Kasumi-1 (cell line): ENCODE measurements around the gene USF3.

Source experiments
- DNase-seq, 2 experiments: peaks; one replicate each; lab custom pipeline; 2025; lab: John Stamatoyannopoulos, UW

The USF3 gene

DNA sequence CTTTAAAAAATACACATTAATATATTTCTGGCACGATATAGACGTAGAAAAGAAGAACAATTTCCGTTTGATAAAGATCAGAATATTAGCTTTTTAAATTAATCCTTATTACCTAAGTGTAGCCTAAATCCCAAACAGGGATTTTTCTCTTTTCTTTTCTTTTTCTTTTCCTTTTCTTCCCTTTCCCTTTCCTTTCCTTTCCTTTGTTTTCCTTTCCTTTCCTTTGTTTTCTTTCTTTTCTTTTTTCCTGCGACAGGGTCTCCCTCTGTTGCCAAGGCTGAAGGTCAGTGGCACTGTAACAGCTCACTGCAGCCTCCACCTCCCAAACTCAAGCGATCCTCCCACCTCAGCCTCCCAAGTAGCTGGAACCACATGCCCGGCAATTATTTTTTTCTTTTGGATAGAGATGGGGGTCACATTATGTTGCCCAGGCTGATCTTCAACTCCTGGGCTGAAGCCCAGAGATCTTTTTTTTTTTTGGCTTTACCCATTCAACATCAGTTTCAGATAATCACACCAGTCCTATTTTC lies 1.8 kb upstream of the USF3 start:
- DNase-seq = no peak

DNA sequence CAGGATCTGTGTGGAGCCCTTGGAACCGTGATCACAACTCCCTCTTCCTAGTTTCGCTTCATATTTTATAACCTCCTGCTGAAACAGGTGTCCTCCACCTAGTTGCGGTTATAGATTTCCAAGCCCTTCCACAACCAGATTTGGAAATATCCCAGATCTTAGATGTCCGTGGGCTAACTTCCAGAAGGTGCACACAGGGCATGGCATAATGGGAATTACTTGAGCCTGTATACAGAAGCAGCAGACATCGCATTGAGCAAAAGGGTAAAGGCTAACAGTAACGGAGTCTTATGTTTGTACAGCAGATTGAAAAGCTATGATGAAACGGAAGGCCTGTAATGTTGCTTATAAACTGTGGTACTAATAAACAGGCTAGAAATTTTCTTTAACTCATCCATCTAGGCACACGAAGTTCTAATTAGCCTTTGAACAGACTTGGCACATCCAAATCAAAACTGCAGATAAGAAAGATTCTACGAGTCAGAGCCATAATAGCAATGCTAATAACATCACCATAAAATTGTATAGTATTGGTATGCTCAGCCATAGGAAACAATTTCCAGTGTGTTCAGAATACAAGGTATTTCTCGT lies 1.2 kb upstream of the USF3 start:
- peak; percentile 18 to 68 for DNase-seq

DNA sequence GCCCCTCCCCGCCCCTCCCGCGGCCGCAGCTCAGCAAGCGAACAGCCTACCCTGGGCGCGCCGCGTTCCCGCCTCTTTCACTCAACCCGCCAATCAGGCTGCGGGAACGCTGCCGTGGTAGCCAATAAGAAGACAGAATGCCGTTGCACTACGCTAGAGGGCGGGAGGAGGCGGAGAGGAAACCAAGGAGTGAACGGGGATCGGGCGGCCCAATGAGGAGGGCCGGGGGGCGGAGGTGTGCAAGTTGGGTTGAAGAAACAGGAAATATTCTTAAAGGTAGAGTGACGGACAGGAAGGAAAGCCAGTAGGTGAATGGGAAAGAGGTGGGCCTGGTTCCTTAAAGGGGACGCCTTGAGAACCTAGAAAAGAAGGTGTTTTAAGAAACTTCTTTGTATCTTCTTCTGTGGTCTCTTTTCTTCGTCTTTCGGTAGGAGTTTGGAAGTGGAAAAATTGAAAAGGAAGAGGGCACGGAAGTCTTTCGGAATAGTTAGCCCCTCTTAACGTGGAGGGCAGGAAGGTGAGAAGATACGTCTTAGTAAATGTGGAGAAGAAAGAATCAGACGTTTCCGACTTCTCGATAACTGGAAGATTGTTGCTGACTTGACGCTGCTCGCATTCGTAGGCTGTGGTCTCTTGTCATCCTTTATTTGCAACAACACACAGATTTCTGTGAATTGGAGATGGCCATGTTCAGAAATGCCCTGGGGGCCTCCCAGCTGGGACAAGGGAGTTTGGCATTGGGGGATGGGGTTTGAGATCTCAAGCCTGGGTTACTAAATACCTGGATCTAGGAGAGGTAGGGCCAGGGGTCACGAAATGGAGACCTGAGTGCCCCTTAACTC lies 437 bp upstream of the USF3 start:
- DNase-seq = peak; percentile 100

- DNase-seq = peak; percentile 34 to 62
Measured at GRCh38 chr3:113695431-113695785, 1.0 kb downstream of the USF3 start.

- DNase-seq = no peak
Measured at GRCh38 chr3:113690482-113690881, 6.0 kb downstream of the USF3 start.

DNA sequence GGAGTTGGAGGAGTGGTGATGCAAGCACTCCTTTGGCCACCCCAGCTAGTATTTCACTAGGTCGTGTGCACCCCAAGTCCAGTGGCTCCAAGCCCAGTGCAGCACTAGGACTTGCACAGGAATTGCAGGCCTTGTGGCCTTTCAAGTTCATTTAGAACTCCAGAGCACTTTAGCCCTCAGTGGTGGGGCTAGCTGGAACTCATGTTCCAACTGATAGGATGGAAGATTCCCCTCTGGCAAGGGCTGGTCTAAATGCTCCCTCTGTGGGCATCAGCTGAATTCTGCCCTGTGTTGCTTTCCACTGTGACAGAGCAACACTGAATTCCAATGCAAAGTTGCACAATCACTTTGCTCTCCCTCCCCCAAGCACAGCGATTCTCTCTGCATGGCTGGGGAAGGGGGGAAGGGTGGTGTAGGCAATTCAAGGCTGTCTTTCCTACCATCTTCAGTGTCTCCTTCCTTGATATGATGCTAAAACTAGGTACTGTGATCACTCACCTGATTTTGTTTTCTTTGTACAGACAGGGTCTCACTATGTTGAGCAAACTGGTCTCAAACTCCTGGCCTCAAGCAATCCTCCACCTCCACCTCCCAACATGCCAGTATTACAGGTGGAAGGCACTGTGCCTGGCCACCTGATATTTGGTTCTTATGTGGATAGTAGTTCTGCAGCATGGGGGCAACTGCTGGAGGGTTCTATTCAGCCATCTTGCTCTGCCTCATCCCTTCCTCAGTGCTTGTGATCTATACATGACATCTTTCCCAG lies 10.3 kb downstream of the USF3 start:
- DNase-seq = peak; percentile 14 to 22

DNA sequence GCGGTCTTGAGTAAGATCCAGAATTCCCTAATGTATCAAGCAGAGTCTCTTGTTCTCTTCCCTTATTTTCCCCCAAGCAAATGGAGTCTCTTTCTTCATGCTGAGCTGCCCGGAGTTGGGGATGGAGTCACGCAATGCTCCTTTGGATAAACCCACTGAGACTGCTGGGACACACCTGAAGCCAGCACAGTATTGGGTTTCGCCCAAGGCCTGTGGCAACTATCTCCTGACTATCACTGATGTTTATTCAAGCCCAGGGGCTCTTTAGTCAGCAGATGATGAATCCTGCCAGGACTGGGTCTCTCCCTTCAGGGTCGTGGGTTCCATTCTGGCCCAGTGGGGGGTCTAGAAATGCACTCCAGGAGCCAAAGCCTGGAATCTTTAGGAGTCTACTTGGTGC lies 11.3 kb downstream of the USF3 start:
- no peak for DNase-seq

- DNase-seq = peak; percentile 32 to 44
Measured at GRCh38 chr3:113684271-113684819, 12.1 kb downstream of the USF3 start.

GRCh38 chr3:113678773-113679172 lies 17.7 kb downstream of the USF3 start:
- no peak for DNase-seq

DNA sequence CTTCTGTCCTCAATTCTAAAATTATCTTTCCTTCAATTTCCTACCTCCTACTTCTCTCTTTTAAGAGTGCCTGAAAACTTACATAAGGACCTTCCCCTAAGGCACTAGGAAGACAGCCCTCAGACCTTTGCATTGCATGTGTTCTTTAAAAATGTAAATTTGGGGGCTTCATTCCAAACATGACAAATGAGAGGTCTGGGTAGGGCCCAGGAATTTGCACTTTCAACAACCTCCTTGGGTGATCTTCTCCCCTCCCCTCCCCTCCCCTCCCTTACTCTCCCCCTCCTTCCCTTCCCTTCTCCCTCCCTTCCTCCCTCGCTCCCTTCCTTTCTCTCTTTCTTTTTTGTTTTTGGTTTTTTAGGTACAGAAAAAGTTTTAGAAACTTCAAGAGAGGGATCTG lies 18.7 kb downstream of the USF3 start:
- no peak for DNase-seq

DNA sequence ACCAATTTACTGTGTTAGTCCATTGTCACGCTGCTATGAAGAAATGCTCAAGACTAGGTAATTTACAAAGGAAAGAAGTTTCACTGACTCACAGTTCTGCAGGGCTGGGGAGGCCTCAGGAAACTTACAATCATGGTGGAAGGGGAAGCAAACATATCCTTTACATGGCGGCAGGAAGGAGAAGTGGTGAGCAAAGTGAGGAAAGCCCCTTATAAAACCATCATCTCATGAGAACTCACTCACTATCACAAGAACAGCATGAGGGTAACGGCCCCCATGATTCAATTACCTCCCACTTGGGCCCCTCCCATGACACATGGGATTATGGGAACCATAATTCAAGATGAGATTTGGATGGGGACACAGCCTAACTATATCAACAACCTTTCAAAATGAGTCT lies 20.2 kb downstream of the USF3 start:
- peak; percentile 22 to 44 for DNase-seq

- DNase-seq = no peak
Measured at GRCh38 chr3:113673593-113673992, 22.8 kb downstream of the USF3 start.

- DNase-seq = peak; percentile 81 to 82
Measured at GRCh38 chr3:113668015-113668414, 28.4 kb downstream of the USF3 start.

DNA sequence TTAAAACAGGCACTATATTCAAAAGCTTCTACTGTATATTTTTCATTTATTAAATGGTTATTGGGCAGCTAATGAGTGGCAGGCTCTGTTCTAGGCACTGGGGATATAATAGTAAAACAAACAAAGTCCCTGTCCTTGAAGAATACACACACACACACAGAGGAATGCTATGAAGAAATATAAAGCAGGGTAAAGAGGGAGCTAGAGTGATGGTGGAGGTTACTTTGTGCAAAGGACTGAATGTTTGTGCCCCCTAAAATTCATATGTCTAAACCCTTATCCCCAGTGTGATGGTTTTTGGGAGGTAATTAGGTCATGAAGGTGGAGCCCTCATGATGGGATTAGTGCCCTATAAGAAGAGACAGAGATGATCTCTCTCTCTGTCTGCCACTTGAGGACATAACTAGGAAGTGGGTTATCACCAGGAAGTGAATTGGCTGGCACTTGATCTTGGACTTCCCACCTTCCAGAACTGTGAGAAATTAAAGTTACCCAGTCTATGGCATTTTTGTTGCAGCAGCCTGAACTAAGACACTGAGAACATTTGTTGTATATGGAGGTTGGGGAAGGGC lies 31.8 kb downstream of the USF3 start:
- DNase-seq = no peak

DNA sequence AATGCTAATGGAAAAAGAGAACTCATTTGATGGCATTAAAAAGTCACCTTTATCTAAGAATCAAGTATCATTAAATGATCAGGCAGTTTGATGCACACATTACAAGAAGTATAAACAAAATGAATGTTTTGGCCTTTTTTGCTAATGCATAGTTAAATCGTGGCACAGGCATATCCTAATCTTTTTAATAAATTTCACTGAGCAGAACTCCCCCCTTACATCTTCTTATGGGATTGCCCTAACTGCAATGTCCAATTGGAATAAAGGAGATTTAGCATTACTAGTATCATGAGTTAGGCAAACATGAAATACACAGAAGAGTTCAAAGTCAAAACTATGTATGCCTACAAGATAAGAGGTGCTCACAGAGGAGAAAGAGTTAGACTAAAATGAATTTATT lies 32.7 kb downstream of the USF3 start:
- no peak for DNase-seq

DNA sequence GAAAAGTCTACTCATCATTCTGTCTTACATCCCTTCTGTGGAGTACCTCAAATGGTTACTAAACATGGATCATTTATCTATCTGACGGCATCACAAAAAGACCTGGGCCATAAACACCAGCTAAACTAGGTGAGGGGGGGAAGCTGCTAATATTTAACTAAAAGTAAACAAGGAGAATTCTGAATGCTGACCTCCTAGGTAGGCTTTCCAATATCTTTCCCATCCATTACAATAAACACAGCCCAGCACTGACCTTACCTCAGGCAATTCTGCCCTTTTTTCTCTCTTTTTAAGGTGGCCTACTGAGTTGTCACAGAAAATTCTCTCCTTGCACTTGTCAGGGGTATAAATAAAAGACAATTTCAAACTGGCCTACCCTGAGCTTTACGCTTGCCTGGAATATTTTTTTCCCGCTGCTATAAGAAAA lies 33.1 kb downstream of the USF3 start:
- DNase-seq = no peak

GRCh38 chr3:113662824-113663223 lies 33.6 kb downstream of the USF3 start:
- DNase-seq = no peak

- peak; percentile 31 to 43 for DNase-seq
Measured at GRCh38 chr3:113660896-113661295, 35.5 kb downstream of the USF3 start.

GRCh38 chr3:113660458-113660857 lies 36.0 kb downstream of the USF3 start:
- DNase-seq = no peak

DNA sequence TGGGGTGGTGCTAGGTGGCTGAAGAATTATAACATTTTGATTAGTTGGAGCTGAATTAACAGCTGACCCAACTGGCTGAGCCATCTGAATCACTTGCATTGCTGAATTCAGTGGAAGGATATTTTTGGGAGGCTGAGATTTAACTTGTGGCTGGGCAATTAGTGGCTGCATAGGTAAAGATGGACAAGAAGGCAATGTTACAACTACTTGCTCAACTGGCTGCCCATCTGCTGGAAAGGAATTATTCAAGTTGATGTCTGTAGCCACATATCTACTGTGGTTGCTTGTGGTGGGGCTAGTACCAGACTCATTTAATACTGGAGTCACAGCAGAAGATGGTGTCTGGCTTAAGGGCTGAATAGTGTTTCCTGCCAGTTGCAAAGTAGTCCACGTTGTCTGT lies 36.4 kb downstream of the USF3 start:
- no peak for DNase-seq

GRCh38 chr3:113659101-113659541 lies 37.3 kb downstream of the USF3 start:
- DNase-seq = no peak

- no peak for DNase-seq
Measured at GRCh38 chr3:113658107-113658506, 38.3 kb downstream of the USF3 start.
